Measurements from ENCODE around the gene NAP1L5. TPM values are rescaled to one million over a fixed set of nuclear protein-coding genes. Genes with fewer than 3 reads are reported as not detected.

The NAP1L5 gene
- polyA plus RNA-seq, 1 experiment = 8.2 TPM

GRCh38 chr4:88659890-88660208, 37.8 kb downstream of the NAP1L5 start:
- ChIA-PET CTCF (interaction anchor here (1.0 to 1.6 kb wide), 12 partner anchors 9 to 135 kb away, joined by 4 to 20 read pairs (median 8); no protein-coding TSS in a partner anchor), POLR2A (interaction anchor here (0.7 kb wide), 1 partner anchor 672 kb away, joined by 3 read pairs; no protein-coding TSS in a partner anchor)
- TF ChIP-seq CTCF (IDR thresholded peaks at IDR 0.05; ENCODE audit: low read depth, low read length) = no peak
- H3K9me3 ChIP-seq (ENCODE audit: control insufficient read depth, insufficient read depth, low read length) = no peaks in the 10 kb centered on the region
- H3K27ac ChIP-seq (ENCODE audit: low read depth, low read length) = no peak overlapping the region
- H3K27me3 ChIP-seq (ENCODE audit: control insufficient read depth, insufficient read depth, low read length) = no peaks in the 10 kb centered on the region
- no peak overlapping the region for H3K4me3 ChIP-seq (ENCODE audit: low read depth, low read length)
- DNase-seq (ENCODE audit: low read depth, low spot score) = no peak

- ChIA-PET POLR2A (no interaction called here), CTCF (interaction anchor here (0.6 to 1.4 kb wide), 21 partner anchors 8 to 365 kb away, joined by 3 to 20 read pairs (median 5); no protein-coding TSS in a partner anchor)
- peak; percentile 76 for TF ChIP-seq CTCF (IDR thresholded peaks at IDR 0.05; ENCODE audit: low read depth, low read length)
- H3K27me3 ChIP-seq (ENCODE audit: control insufficient read depth, insufficient read depth, low read length) = no peaks in the 10 kb centered on the region
- H3K27ac ChIP-seq (ENCODE audit: low read depth, low read length) = no peak overlapping the region
- H3K4me3 ChIP-seq (ENCODE audit: low read depth, low read length) = no peak overlapping the region
- peak; percentile 26 for DNase-seq (ENCODE audit: low read depth, low spot score)
- no peaks in the 10 kb centered on the region for H3K9me3 ChIP-seq (ENCODE audit: control insufficient read depth, insufficient read depth, low read length)
Measured at GRCh38 chr4:88659055-88659889, 38.4 kb downstream of the NAP1L5 start.

GRCh38 chr4:88655226-88655625, 42.4 kb downstream of the NAP1L5 start:
- DNase-seq (ENCODE audit: low read depth, low spot score) = no peak
- Histone ChIP-seq H3K27ac (ENCODE audit: low read depth, low read length) (no peak overlapping the region), H3K9me3 (ENCODE audit: control insufficient read depth, insufficient read depth, low read length) (no peaks in the 10 kb centered on the region), H3K4me3 (ENCODE audit: low read depth, low read length) (no peak overlapping the region), H3K27me3 (ENCODE audit: control insufficient read depth, insufficient read depth, low read length) (no peaks in the 10 kb centered on the region)
- CTCF ChIA-PET = interaction anchor here (1.5 kb wide), 1 partner anchor 18 kb away, joined by 6 read pairs; no protein-coding TSS in a partner anchor
- POLR2A ChIA-PET = no interaction called here
- TF ChIP-seq CTCF (IDR thresholded peaks at IDR 0.05; ENCODE audit: low read depth, low read length) = no peak

- TF ChIP-seq CTCF (IDR thresholded peaks at IDR 0.05; ENCODE audit: low read depth, low read length) = no peak
- DNase-seq (ENCODE audit: low read depth, low spot score) = no peak
- H3K4me3 ChIP-seq (ENCODE audit: low read depth, low read length) = no peak overlapping the region
- H3K9me3 ChIP-seq (ENCODE audit: control insufficient read depth, insufficient read depth, low read length) = no peaks in the 10 kb centered on the region
- ChIA-PET CTCF (interaction anchor here (1.3 kb wide), 1 partner anchor 19 kb away, joined by 4 read pairs; no protein-coding TSS in a partner anchor), POLR2A (no interaction called here)
- no peak overlapping the region for H3K27ac ChIP-seq (ENCODE audit: low read depth, low read length)
- H3K27me3 ChIP-seq (ENCODE audit: control insufficient read depth, insufficient read depth, low read length) = no peaks in the 10 kb centered on the region
Measured at GRCh38 chr4:88653371-88653946, 44.2 kb downstream of the NAP1L5 start.

- DNase-seq (ENCODE audit: low read depth, low spot score) = no peak
- Histone ChIP-seq H3K9me3 (ENCODE audit: control insufficient read depth, insufficient read depth, low read length) (no peaks in the 10 kb centered on the region), H3K27ac (ENCODE audit: low read depth, low read length) (no peak overlapping the region), H3K4me3 (ENCODE audit: low read depth, low read length) (no peak overlapping the region), H3K27me3 (ENCODE audit: control insufficient read depth, insufficient read depth, low read length) (no peaks in the 10 kb centered on the region)
- ChIA-PET POLR2A (no interaction called here), CTCF (interaction anchor here (1.1 to 2.6 kb wide), 3 partner anchors 10 to 374 kb away, joined by 3 to 14 read pairs (median 9); no protein-coding TSS in a partner anchor)
- TF ChIP-seq CTCF (IDR thresholded peaks at IDR 0.05; ENCODE audit: low read depth, low read length) = no peak
Measured at GRCh38 chr4:88649716-88650115, 47.9 kb downstream of the NAP1L5 start.

Data from AG04450 (cell line).